Midbrain (tissue), 1 donor: ENCODE measurements around the gene ENAH.
"Not testable (repeated sequence)": the region's sequence is repeated elsewhere in the genome, so short reads cannot be mapped to it uniquely, and the experiment has no call there.

Experiments used
- DNase-seq: peaks from one replicate; lab custom pipeline; 2025; lab: John Stamatoyannopoulos, UW

Gene ENAH

DNA sequence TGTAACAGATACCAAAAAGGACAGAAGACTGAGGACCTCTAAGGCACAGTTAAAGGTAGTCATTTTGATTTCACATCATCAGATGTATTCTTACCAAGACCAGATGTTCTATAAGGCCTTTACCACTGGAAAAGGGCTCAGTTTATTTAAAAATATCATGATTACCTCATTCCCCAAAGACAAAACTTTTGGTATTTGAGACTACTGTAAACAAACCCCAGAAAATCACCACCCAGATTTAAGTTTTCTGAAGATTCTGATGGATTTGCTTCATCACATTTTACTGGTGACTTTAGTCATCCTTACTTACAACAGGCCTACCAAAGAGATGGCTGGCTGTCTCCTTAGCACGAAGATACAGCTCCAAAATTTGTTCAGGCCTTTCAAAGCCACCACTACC is 8.3 kb downstream of the ENAH start:
- no peak for DNase-seq

DNA sequence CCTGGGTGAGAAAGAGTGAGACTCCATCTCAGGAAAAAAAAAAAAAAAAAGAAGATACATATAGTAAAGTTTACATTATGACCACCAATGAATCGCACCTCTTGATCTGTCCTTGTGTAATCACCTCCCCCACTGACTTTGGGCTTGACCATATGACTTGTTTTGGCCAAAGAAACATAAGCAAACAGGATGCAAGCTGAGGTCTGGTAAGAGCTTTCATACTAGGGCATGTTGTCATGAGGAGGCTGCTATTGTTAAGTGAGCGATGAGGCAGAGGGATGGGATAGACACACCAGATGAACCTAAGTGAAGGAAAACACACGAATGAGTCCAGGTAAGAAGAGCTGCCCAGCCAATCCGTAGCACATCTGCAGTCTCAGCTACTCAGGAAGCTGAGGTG is 10.7 kb downstream of the ENAH start:
- DNase-seq, result no peak

DNA sequence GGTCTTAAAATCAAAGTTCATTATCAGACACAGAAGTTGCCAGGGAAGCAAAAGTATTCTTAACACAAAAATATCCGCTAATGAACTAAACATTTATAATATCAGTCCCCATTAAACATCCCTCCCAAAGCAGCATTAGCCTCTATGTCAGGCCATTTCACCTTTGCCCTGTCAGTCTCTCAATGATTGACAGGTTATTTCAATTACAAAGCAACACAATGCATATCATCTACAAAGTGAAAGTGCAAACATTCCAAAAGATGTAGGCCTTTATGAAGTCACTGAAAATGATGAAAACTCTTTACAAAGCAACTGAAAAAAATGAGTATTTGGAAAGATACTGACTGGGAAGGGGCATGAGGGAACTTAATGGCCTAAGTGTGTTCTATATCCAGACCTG is 14.1 kb downstream of the ENAH start:
- no peak for DNase-seq

DNA sequence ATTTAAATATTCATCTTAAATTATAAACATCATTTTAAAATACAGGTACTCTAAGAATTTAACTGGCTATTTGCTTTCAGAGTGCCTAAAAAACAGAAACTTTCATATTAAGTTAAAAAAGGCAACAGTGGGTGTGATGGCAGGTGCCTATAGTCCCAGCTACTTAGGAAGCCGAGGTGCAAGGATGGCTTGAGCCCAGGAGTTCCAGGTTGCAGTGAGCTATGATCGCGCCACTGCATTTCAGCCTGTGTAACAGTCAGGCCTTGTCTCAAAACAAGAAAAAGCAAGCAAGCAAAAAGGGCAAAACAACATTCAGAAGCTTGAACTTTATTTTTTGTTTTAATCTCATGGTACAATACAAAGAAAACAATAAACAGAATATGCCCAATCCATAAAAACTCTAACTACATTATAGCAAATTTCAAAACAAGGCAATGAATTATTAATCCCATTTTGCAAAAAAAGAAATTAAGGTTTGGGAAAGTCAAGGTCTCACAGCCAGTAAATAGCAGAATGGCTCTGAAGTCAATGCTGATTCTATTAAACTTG is 15.2 kb downstream of the ENAH start:
- no peak for DNase-seq

DNA sequence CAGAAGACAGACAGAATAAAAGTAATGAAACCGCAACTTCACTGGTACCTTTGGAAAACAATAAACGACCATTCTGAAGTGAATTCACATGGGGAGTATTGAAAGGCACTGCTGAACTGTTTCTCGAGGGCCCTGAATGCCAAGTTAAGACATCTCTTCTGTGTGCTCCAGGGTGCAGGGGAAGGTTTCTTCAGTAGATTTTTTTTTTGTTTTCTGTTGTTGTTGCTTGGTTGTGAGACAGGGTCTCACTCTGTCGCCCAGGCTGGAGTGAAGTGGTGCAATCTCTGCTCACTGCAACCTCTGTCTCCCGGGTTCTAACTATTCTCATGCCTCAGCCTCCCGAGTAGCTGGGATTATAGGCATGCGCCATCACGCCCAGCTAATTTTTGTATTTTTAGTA is 15.9 kb downstream of the ENAH start:
- DNase-seq, result not testable (repeated sequence)

DNA sequence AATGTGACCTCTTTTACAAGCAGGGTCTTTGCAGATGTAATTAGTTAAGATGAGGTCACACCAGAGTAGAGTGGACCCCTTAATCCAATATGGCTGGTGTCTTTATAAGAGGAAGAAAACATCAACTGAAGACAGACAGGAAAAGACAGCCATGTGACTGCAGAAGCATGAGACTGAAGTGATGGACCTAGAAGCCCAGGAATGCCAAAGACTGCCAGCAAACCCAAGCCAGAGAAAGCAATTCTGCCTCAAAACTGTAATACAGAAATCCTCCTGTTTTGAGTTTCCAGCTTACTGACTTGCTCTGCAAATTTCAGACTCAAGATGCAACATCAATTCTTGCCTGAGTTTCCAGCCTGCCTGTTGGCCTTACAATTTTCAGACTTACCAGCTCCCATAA is 17.3 kb downstream of the ENAH start:
- no peak for DNase-seq

DNA sequence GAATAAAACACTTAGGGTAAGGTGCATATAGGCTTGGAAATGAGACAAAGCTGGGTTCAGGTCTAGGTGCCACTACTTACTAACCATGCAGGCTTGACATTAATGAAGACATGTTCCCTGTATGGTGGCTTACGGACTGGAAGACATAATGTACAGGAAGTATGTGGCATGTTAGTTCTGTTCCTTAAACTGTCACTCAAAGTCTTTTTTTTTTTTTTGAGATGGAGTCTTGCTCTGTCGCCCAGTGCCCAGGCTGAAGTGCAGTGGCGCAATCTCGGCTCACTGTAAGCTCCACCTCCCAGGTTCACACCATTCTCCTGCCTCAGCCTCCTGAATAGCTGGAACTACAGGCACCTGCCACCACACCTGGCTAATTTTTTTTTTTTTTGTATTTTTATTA is 20.1 kb downstream of the ENAH start:
- DNase-seq, result not testable (repeated sequence)

DNA sequence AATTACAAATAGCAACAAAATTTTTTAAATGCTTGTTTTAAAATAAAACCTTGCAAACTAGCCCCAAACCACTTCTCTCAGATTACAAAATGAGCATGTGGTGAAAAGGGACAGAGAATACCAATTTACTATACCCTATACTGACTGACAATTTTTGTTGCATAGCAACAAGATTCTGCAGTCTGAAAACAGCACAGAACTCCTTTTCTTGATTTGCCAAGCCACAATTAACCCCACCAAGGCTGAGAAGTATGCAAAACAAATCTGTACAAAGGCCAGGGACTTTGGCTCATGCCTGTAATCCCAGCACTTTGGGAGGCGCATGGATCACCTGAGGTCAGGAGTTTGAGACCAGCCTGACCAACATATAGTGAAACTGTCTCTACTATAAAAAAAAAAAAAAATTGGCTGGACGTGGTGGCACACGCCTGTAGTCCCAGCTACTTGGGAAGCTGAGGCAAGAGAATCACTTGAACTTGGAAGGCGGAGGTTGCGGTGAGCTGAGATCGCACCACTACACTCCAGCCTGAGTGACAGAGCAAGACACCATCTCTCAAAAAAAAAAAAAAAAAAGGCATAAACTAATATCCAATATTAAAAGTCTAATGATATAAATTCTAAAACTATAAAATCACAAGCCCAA is 21.8 kb downstream of the ENAH start:
- no peak for DNase-seq

DNA sequence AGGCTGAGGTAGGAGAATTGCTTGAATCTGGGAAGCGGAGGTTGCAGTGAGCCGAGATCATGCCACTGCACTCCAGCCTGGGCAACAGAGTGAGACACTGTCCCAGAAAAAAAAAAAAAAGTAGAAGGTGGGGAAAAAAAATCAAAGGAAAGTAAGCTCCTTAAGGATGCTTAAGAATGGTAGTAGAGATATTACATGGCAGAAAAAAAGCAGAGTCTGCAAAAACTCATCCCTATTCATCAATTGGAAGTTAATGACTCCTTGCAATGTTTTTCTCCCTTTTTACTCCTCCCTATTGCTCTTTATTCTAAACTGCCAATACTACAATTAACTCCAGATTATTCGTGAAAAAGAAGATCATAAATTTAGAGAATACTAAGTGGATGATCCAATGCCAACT is 23.4 kb downstream of the ENAH start:
- no peak for DNase-seq

DNA sequence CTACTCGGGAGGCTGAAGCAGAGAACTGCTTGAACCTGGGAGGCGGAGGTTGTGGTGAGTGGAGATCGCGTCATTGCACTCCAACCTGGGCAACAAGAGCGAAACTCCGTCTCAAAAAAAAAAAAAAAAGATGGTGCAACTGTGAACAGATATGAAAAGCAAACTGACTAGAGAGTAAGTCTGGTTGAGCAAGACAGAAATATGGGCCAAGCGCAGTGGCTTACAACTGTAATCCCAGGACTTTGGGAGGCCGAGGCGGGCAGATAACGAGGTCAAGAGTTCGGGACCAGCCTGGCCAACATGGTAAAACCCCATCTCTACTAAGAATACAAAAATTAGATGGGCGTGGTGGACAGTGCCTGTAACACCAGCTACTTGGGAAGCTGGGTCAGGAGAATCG is 24.1 kb downstream of the ENAH start:
- not testable (repeated sequence) for DNase-seq

DNA sequence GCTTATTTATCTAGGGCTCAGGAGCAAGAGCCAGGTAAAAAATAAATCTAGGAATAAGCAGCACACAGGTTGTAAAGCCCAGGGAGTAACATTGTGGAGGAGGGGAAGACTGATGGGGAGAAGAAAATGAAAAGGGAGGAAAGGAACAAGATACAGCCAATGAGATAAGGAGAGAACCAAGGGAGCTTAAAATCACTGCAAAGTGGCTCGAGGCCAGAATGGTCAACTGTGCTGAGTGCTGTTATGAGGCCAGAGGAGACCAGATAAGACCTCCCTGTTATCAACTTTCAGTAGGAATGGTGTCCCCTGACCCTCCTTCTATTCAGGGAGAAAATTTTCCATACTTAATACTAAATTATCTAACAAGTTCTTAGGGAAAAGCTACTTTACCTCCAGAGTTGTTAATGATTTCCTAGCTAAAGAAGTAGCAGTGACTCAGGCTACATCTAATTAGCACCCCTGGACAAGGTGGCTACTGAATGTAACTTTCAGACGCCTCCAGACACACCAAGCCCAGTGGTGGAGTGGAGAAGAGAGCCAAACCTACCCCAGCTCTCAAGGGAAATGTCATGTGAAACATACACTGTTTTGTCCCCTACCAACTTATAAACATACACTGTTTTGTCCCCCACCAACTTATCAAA is 25.5 kb downstream of the ENAH start:
- DNase-seq, result no peak

DNA sequence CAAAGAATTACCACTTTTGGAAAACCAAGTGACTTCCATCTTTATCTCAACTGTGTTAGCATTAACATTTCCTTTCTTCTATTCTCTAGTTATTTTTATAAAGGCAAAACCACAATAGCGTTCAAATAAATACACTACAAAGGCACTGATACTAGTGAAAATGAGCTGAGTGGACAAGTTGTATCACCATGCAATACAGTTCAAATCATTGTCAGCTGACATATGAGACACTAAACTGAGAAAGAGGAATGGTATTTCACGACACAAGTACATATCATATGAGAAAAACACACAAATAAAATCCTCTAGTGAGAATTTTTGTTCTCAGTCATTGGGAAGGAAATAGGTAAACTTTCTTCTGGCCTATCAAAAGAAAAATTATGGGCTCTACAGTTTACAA is 26.2 kb downstream of the ENAH start:
- DNase-seq, result no peak

DNA sequence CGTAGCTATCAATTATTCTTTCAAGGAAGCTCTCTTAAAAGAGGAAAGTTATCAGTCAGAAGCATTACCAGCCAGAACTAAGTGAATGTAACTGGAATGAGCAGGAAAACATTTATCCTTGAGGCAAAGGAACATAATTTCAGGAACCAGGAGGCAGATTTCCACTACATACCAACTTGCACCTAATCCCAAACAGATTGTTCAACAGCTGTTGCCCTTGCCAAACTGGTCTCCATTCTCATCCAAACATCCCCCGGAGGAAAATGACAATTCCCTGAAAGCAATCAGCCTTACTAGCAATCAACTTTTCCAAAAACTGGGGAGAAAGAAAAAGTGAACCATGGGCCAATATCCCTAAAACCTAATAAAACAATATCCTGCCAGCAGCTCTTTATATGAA is 35.0 kb downstream of the ENAH start:
- no peak for DNase-seq

DNA sequence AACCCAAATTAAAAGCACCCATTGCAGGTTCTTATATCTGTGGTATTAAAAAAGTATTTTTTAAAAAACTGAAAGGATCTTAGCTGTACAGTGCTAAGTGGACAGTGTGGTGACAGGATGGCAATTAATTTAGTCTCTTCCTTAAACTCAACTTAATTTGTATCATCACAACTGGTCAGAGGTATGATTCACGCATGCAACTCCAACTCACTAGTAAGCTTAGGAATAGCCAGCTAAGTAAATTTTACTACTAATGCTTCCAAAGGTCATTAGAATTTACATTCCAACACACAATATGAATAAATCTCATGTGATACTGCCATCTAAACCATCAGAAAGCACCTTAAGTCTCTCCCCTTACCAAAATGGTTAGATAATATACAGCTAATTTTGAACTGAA is 35.4 kb downstream of the ENAH start:
- no peak for DNase-seq

DNA sequence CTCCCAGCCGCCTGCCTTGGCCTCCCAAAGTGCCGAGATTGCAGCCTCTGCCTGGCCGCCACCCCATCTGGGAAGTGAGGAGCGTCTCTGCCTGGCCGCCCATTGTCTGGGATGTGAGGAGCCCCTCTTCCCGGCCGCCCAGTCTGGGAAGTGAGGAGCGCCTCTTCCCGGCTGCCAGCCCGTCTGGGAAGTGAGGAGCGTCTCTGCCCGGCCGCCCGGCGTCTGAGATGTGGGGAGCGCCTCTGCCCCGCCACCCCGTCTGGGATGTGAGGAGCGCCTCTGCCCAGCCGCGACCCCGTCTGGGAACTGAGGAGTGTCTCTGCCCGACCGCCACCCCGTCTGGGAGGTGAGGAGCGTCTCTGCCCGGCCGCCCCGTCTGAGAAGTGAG is 37.5 kb downstream of the ENAH start:
- DNase-seq, result not testable (repeated sequence)

DNA sequence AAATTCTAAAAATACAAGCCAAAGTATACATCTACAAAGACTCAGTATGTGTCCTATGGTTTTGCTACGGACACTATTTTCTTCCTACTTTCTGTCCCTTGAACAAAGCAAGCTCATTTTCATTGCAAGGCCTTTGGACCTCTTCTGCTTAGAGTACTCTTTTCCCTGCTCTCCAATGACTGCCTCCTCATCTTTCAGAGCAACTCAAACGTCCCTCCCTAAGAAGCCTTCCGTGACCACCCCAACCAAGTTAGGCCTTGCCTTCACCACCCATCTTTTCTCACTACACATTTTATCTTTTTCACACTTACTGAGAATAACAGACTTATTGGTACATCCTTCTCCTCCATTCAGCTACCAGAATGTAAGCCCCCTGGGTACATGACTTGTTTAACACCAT is 39.9 kb downstream of the ENAH start:
- DNase-seq, result no peak

DNA sequence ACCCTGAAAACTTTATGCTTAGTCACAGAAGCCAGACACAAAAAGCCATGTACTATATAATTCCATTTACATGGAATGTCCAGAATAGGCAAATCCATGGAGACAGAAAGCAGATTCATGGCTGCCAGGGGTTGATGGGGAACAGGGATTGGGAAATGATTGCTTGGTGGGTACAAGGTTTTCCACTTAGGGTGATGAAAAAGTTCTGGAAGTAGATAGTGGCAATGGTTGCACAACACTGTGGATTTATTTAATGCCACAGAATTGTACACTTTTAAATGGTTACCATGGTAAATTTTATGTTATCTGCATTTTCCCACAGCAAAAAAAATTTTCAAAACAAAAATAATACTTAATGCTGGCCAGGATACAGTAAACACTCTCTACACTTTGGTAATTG is 40.6 kb downstream of the ENAH start:
- no peak for DNase-seq

DNA sequence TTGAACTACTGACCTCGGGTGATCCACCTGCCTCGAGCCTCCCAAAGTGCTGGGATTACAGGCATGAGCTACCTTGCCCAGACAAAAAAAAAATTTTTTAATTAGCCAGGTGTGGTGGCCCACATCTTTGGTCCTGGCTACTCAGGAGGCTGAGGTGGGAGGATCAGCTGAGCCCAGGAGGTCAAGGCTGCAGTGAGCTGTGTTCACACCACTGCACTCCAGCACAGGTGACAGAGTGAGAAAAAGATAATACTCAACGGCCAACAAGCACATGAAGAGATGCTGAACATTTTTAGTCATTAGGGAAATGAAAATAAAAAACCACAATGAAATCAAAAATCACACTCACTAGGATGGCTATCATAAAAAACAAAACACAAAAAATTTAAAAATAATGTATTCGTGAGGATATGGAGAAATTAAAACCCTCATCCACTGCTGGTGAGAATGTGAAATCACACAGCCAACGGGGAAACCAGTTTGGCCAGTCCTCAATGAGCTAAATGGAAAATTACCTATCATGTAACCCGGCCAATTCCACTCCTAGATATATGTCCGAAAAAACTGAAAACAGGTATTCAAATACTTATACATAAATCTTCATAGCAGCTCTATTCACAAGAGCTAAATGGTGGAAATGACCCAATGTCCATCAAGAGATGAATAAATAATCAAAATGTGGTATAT is 41.2 kb downstream of the ENAH start:
- DNase-seq, result no peak

DNA sequence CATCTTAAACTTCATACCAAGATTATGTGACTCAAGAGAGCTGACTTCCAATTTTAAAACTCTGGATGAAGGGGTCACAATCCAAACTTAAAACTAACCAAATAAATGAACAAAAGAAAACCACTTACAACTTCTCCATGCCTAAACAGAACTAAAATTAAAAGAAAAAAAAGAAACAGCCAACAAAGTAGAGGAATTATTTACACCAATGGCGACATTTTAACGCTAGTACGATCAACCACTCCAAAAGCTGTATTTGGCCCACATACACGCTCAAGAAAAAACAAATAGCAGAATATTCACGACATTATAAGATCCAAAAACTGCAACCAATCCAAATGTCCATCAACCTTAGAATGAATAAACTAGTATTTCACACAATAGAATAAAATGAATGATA is 42.4 kb downstream of the ENAH start:
- DNase-seq, result no peak

DNA sequence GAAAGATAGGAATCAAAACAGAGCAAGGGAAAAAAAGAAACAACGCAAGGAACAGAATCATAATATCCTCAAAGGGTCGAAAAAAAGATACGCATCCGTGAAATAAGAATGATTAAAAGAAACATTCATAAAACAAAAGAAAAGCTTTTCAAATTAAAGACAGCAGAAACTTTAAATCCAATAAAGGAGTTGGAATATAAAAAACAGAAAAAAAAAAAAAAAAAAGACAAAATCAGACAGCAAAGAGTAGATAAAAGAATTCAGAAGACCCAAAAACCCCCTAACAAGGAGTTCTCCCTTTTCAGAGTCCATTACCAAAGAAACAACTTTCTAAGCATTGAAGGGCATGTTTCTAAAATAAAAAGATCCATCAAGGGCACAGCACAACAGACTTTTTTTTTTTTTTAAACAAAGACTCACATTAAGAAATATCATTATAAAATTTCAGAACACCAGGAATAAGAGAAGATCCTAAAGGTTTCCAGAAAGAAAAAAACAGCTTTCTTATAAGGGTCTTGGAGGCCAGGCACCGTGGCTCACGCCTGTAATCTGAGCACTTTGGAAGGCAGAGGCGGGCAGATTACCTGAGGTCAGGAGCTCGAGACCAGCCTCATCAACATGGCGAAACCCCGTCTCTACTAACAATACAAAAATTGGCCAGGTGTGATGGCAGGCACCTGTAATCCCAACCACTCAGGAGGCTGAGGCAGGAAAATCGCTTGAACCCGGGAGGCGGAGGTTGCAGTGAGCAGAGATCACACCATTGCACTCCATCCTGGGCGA is 44.7 kb downstream of the ENAH start:
- no peak for DNase-seq

DNA sequence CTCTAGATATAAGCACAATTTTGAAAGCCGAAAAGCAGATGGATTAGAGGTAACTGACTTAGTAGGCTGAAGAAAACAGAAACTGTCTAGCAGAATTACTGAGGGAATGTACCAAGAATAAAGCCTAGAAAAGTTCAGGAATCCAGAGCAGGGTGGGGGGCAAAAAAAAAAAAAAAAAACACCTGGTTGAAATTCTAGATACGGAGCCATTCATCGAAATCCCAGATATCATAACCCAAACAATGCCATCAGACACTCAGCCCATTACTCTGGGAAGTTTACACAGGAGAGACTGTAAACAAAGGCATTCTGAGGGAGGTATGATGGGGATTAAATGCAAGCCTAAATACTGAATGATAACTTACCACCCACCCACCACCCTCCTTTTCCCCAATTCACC is 45.6 kb downstream of the ENAH start:
- DNase-seq, result no peak

DNA sequence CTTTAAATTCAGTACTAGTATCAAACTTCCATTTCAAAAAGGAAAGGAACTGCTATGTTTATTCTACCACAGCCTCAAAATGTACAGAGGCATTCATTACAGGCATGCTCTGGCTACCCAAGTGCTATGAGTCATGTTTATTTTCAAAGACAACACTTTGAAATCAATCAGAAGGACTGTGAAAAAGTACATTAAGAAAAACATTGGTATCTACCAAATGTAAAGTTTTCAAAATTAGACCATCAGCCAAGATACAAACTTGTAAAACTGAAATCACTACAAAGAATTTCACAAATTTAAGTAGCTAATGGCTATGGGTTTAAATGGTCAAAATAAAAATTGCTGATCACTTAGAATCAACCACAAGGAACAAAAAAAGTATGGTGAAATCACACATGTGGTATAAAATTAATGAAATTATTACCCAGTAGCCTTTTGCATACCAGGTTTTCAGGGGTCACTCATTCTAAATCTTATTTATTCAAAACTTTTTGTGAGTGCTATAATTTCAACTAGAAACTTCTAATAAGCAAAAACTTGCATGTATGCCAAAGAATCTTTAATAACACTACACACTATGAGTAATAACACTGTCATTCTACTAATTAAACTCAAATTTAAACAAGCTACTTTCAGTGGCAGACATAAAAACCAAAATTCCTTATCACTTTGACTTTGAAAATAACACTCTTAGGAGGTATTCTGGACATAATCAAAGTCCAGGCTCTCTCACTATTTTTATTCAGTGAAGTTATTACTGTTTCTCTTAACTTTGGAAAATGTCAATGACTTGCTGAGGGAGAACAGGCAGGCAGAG is 49.2 kb downstream of the ENAH start:
- no peak for DNase-seq
